ENCODE results near the gene CXCR6. TPM values are rescaled to one million over a fixed set of nuclear protein-coding genes. Genes with fewer than 3 reads are reported as not detected.

Gene CXCR6
- total RNA-seq, 2 donors from 2014 or later = 0.96 to 1.2 TPM

- no peak for DNase-seq (ENCODE audit: low spot score)
- Histone ChIP-seq H3K36me3 (no peaks in the 10 kb centered on the region), H3K27me3 (replicated peaks; ENCODE audit: insufficient read depth) (no peaks in the 10 kb centered on the region), H3K27ac (no peak overlapping the region), H3K4me1 (replicated peaks) (no peaks in the 10 kb centered on the region), H3K9me3 (no peaks in the 10 kb centered on the region), H3K4me3 (no peak overlapping the region)
- no peak for TF ChIP-seq POLR2A (IDR thresholded peaks at IDR 0.05)
- no peak for TF ChIP-seq POLR2AphosphoS5 (IDR thresholded peaks at IDR 0.05)
- TF ChIP-seq, protein P1, sequence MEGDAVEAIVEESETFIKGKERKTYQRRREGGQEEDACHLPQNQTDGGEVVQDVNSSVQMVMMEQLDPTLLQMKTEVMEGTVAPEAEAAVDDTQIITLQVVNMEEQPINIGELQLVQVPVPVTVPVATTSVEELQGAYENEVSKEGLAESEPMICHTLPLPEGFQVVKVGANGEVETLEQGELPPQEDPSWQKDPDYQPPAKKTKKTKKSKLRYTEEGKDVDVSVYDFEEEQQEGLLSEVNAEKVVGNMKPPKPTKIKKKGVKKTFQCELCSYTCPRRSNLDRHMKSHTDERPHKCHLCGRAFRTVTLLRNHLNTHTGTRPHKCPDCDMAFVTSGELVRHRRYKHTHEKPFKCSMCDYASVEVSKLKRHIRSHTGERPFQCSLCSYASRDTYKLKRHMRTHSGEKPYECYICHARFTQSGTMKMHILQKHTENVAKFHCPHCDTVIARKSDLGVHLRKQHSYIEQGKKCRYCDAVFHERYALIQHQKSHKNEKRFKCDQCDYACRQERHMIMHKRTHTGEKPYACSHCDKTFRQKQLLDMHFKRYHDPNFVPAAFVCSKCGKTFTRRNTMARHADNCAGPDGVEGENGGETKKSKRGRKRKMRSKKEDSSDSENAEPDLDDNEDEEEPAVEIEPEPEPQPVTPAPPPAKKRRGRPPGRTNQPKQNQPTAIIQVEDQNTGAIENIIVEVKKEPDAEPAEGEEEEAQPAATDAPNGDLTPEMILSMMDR (IDR thresholded peaks at IDR 0.05) = no peak
- intact Hi-C loops (cut with DNase I) = loop anchor here (5.0 kb wide), 1 partner anchor 146 kb away; no protein-coding TSS in a partner anchor
- WGBS = 91% methylated on average over 7 of the region's 7 CpGs
Measured at GRCh38 chr3:45908761-45909160, 34.5 kb upstream of the CXCR6 start.

GRCh38 chr3:45909542-45909941 lies 33.7 kb upstream of the CXCR6 start:
- no peak for DNase-seq (ENCODE audit: low spot score)
- Histone ChIP-seq H3K9me3 (no peaks in the 10 kb centered on the region), H3K27me3 (replicated peaks; ENCODE audit: insufficient read depth) (no peaks in the 10 kb centered on the region), H3K27ac (no peak overlapping the region), H3K36me3 (no peaks in the 10 kb centered on the region), H3K4me3 (no peak overlapping the region), H3K4me1 (replicated peaks) (no peaks in the 10 kb centered on the region)
- intact Hi-C loops (cut with DNase I) = loop anchor here (5.0 kb wide), 1 partner anchor 147 kb away; no protein-coding TSS in a partner anchor
- 88% methylated on average over 6 of the region's 6 CpGs for WGBS
- no peak for TF ChIP-seq POLR2AphosphoS5 (IDR thresholded peaks at IDR 0.05)
- TF ChIP-seq, protein P1 (IDR thresholded peaks at IDR 0.05) = no peak
- no peak for TF ChIP-seq POLR2A (IDR thresholded peaks at IDR 0.05)

- Histone ChIP-seq H3K4me1 (replicated peaks) (no peaks in the 10 kb centered on the region), H3K27me3 (replicated peaks; ENCODE audit: insufficient read depth) (no peaks in the 10 kb centered on the region), H3K36me3 (no peaks in the 10 kb centered on the region), H3K9me3 (no peaks in the 10 kb centered on the region), H3K27ac (no peak overlapping the region), H3K4me3 (no peak overlapping the region)
- TF ChIP-seq, protein P1 (IDR thresholded peaks at IDR 0.05) = no peak
- TF ChIP-seq POLR2A (IDR thresholded peaks at IDR 0.05) = no peak
- no peak for TF ChIP-seq POLR2AphosphoS5 (IDR thresholded peaks at IDR 0.05)
- intact Hi-C loops (cut with DNase I) = no loop called here
- WGBS = 82% methylated on average over 4 of the region's 4 CpGs
- DNase-seq (ENCODE audit: low spot score) = no peak
Measured at GRCh38 chr3:45910892-45911291, 32.4 kb upstream of the CXCR6 start.

- Histone ChIP-seq H3K27ac (no peak overlapping the region), H3K4me3 (no peak overlapping the region), H3K36me3 (no peaks in the 10 kb centered on the region), H3K27me3 (replicated peaks; ENCODE audit: insufficient read depth) (no peaks in the 10 kb centered on the region), H3K9me3 (no peaks in the 10 kb centered on the region), H3K4me1 (replicated peaks) (no peaks in the 10 kb centered on the region)
- intact Hi-C loops (cut with DNase I) = no loop called here
- DNase-seq (ENCODE audit: low spot score) = no peak
- TF ChIP-seq POLR2A (IDR thresholded peaks at IDR 0.05) (no peak), POLR2AphosphoS5 (IDR thresholded peaks at IDR 0.05) (no peak)
- TF ChIP-seq, protein P1 (IDR thresholded peaks at IDR 0.05) = no peak
- 94% methylated on average over 11 of the region's 11 CpGs for WGBS
Measured at GRCh38 chr3:45911511-45912226, 31.6 kb upstream of the CXCR6 start.

- no peak overlapping the region for H3K4me3 ChIP-seq
- intact Hi-C loops (cut with DNase I) = no loop called here
- 90% methylated on average over 6 of the region's 6 CpGs for WGBS
- no peaks in the 10 kb centered on the region for H3K9me3 ChIP-seq
- H3K4me1 ChIP-seq (replicated peaks) = no peaks in the 10 kb centered on the region
- no peak overlapping the region for H3K27ac ChIP-seq
- TF ChIP-seq, protein P1 (IDR thresholded peaks at IDR 0.05) = no peak
- TF ChIP-seq POLR2AphosphoS5 (IDR thresholded peaks at IDR 0.05) (no peak), POLR2A (IDR thresholded peaks at IDR 0.05) (no peak)
- no peaks in the 10 kb centered on the region for H3K27me3 ChIP-seq (replicated peaks; ENCODE audit: insufficient read depth)
- DNase-seq (ENCODE audit: low spot score) = no peak
- no peaks in the 10 kb centered on the region for H3K36me3 ChIP-seq
Measured at GRCh38 chr3:45912435-45912834, 30.8 kb upstream of the CXCR6 start.
